Small intestine (tissue), 7 donors: Measurements from ENCODE around the gene UCK2. TPM values are rescaled to one million over a fixed set of nuclear protein-coding genes. Genes with fewer than 3 reads are reported as not detected.
A peak's percentile ranks its signal among the peaks of the same experiment; 100 is the strongest.

Experiments used
- DNase-seq, 2 donors: peaks; one replicate each; pipeline versions ENCODE4 v3.0.0 to v3.0.0-alpha.2; 2013
- FAIRE-seq: peaks from 2 replicates; lab custom pipeline; 2012; peaks lifted over from hg19 to GRCh38; lab: Jason Lieb, UNC
- H3K27ac ChIP-seq, 3 donors: one replicate each; pipeline ENCODE4 v1.5.1; 2013; ENCODE audit warnings: low read length in 2 of 3, mild to moderate bottlenecking in 2 of 3, control low read depth in 1 of 3, inconsistent platforms in 1 of 3, low read depth in 1 of 3, moderate library complexity in 1 of 3
- H3K27me3 ChIP-seq, 3 donors: one replicate each; pipeline ENCODE4 v1.6.1; 2013; ENCODE audit warnings: low read length in 3 of 3, inconsistent platforms in 1 of 3; ENCODE audit not compliant: control insufficient read depth in 3 of 3, insufficient read depth in 3 of 3
- H3K36me3 ChIP-seq, 3 donors: one replicate each; pipeline ENCODE4 v1.6.1; 2013; ENCODE audit warnings: low read length in 3 of 3, inconsistent platforms in 1 of 3, low read depth in 1 of 3, mild to moderate bottlenecking in 1 of 3, moderate library complexity in 1 of 3; ENCODE audit not compliant: control insufficient read depth in 3 of 3, insufficient read depth in 2 of 3
- H3K4me1 ChIP-seq, 3 donors: one replicate each; pipeline ENCODE4 v1.6.1; 2013; ENCODE audit warnings: low read length in 2 of 3, inconsistent platforms in 1 of 3, low read depth in 1 of 3, mild to moderate bottlenecking in 1 of 3, moderate library complexity in 1 of 3; ENCODE audit not compliant: control insufficient read depth in 3 of 3, insufficient read depth in 2 of 3
- H3K4me3 ChIP-seq, 3 donors: one replicate each; pipeline ENCODE4 v1.5.1; 2013; ENCODE audit warnings: low read length in 3 of 3, control low read depth in 1 of 3, inconsistent platforms in 1 of 3, low read depth in 1 of 3, mild to moderate bottlenecking in 1 of 3, moderate library complexity in 1 of 3
- H3K9me3 ChIP-seq, 2 donors: one replicate each; pipeline ENCODE4 v1.6.1; 2013; ENCODE audit warnings: low read depth in 1 of 2, low read length in 1 of 2; ENCODE audit not compliant: control insufficient read depth in 2 of 2, insufficient read depth in 1 of 2
- WGBS, 3 donors: extraction: QIAGEN DNeasy Blood & Tissue Kit; methylation state at CpG; one replicate each; pipeline ENCODE4 v1.1.7; 2013; 5-methylcytosine and 5-hydroxymethylcytosine counted together
- polyA plus RNA-seq, 4 donors: library from polyadenylated mRNA; stranded (reverse) in 3 of 4; unstranded in 1 of 4; fragments of 200-250 nt in 3 of 4; fragments of 120-200 nt in 1 of 4; gene quantifications; one replicate each; pipeline versions ENCODE4 v1.2.1 to v1.2.3, GENCODE V29; 2013
- donor health status: healthy with polysubstance abuse.
- donor health status: control.
- donor health status: control.
- donor health status: Bipolar disorder and iron deficiency.
- donor health status: healthy.

UCK2 gene
- polyA plus RNA-seq, 4 donors, result 22.2 to 37.6 (median 35.5) TPM

DNA sequence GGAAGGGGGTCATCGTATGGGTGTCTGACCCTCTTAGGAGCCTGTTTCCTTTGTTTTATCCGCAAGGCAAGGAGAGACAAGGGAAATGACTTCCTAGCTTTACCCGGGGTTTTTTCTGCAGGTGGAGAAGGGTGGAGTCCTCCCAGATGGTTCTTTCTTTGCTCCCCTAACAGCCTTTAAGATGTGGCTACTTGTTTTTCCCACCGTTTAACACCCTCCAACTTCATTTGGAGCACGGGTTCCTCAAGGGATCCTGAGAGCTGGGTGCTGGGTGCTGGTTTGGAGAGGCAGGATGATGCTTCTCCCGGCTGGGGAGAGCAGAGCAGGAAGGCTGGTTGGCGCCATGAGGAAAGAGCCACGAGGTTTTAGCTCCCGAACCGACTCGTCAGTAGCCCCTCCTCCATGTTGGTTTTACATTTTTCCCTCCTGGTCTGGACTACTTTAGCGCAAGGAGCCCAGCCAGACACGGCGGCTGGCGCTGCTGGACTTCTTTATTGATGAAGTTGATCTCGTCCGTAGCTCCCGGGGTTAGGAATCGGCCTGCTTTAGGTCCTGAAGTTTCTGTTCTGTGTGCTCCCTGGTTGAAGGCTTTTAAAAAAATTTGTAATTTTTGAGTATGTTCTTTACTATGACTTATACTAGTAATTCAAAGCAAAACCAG lies 1.4 kb downstream of the UCK2 start:
- WGBS, 3 donors, result 1 to 2% (median 1%) methylated on average over 19 of the region's 19 CpGs
- Histone ChIP-seq H3K27ac (peak overlapping the region; percentile 70 to 87 (median 76)), H3K4me1 (peaks cover 2 to 3% (median 3%) of the 10 kb centered on the region in 3 donors), H3K4me3 (peak overlapping the region; percentile 69 to 92 (median 80)), H3K27me3 (no peaks in the 10 kb centered on the region), H3K36me3 (peaks cover 0 to 7% (median 0%) of the 10 kb centered on the region in 3 donors), H3K9me3 (no peaks in the 10 kb centered on the region)
- DNase-seq, result peak; percentile 73 to 83
- no peak for FAIRE-seq

DNA sequence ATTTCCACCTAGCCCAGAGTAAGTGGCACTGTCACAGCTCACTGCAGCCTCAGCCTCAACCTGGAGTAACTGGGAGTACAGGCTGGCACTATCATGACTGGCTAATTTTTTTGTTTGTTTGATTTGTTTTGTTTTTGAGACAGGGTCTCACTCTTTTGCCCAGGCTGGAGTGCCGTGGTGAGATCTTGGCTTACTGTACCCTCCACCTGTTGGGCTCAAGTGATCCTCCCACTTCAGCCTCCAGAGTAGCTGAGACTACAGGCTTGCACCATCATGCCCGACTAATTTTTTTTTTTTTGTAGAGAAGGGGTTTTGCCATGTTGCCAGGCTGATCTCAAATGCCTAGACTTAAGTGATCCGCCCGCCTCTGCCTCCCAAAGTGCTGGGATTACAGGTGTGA lies 2.5 kb downstream of the UCK2 start:
- 75 to 86% (median 76%) methylated on average over 4 of the region's 4 CpGs for WGBS, 3 donors
- Histone ChIP-seq H3K36me3 (peaks cover 0 to 7% (median 0%) of the 10 kb centered on the region in 3 donors), H3K4me1 (peaks cover 2 to 3% (median 3%) of the 10 kb centered on the region in 3 donors), H3K27ac (no peak overlapping the region), H3K27me3 (no peaks in the 10 kb centered on the region), H3K4me3 (peak overlapping the region in 1 of 3 donors; percentile 69), H3K9me3 (no peaks in the 10 kb centered on the region)
- DNase-seq, result no peak
- FAIRE-seq, result no peak

DNA sequence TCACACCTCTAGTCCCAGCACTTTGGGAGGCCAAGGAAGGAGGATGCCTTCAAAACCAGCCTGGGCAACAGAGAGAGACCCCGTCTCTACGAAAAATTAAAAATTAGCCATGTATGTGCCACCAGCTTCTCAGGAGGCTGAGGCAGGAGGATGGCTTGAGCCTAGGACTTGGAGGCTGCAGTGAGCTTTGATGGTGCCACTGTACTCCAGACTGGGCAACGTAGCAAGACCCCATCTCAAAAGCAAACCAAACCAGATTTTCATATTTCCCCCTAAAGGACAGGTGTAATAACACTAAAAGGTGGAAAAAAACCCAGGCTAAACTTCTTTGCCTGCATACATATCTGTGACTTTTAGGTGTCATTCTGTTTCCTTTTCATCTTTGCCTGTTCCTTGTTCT lies 3.7 kb downstream of the UCK2 start:
- Histone ChIP-seq H3K4me3 (no peak overlapping the region), H3K4me1 (peaks cover 2 to 3% (median 3%) of the 10 kb centered on the region in 3 donors), H3K36me3 (peaks cover 0 to 7% (median 0%) of the 10 kb centered on the region in 3 donors), H3K9me3 (no peaks in the 10 kb centered on the region), H3K27ac (no peak overlapping the region), H3K27me3 (no peaks in the 10 kb centered on the region)
- FAIRE-seq (no peak), DNase-seq (no peak)
- 93 to 98% (median 94%) methylated on average over 3 of the region's 3 CpGs for WGBS, 3 donors

DNA sequence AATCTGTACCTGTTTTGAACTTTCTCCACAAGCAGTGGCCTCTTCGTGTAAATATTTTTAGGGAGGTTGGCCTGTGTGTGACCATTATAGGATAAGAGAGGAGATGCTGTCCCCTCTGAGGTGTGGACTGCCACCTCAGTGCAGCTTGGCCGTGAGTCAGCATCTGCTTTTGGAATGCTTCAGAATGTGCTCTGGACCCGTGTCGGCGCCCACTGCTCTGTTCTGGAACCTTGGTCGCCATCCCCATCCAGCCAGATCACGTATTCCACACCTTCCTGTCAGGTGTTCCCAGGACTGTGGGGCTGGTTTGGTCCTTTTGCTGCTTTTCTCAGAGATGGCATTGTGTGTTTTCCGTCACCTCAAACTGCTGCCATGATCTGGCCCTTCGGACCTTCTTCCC lies 5.5 kb downstream of the UCK2 start:
- FAIRE-seq, result no peak
- no peak overlapping the region for H3K27ac ChIP-seq
- peaks cover 0 to 10% (median 0%) of the 10 kb centered on the region in 3 donors for H3K36me3 ChIP-seq

DNA sequence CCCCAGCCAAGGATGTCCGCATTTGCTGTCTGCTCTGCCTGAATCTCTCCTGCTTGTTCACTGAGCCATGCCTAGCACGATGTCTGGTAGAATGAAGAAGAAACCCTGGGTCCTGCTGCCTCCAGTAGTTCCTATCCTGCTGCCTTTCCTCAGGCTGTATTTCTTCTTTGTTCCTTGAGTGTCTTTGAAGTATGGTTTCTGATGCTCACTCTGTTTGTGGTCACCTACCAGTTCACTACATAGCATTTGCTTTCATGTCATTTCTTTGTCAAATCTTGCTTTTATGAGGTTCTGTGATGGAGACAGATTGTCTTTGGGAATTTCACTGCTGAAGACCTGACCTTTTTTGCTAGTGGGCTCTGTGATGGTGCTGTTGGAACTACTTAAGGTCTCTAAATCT lies 5.9 kb downstream of the UCK2 start:
- DNase-seq (no peak), FAIRE-seq (no peak)
- Histone ChIP-seq H3K27me3 (no peaks in the 10 kb centered on the region), H3K36me3 (peaks cover 0 to 10% (median 0%) of the 10 kb centered on the region in 3 donors), H3K9me3 (no peaks in the 10 kb centered on the region), H3K4me1 (peaks cover 0 to 7% (median 3%) of the 10 kb centered on the region in 3 donors), H3K27ac (no peak overlapping the region), H3K4me3 (no peak overlapping the region)
- 74 to 79% (median 77%) methylated on average over 2 of the region's 2 CpGs for WGBS, 3 donors

More for the DNA sequence above, 5.5 kb downstream of the UCK2 start:
- WGBS, 3 donors, result 61 to 77% (median 74%) methylated on average over 9 of the region's 9 CpGs
- Histone ChIP-seq H3K9me3 (no peaks in the 10 kb centered on the region), H3K27me3 (no peaks in the 10 kb centered on the region), H3K4me1 (peaks cover 0 to 4% (median 3%) of the 10 kb centered on the region in 3 donors), H3K4me3 (no peak overlapping the region)
- DNase-seq, result no peak

DNA sequence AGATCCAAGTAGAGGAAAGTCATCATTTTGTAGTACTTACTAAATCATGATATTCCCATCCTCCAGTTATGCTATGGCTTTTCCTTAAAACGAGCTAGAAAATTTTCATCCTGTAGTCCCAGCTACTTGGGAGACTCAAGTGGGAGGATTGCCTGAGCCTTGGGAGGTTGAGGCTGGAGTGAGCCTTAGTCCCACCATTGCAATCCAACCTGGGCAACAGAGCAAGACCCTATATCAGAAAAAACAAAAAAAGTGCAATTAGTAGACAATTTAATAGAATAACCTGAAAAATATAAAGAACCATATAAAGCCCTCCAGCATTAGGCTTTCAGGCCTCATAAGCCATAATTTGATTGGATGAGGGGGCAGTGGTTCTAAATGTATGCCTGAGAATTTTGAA lies 6.8 kb downstream of the UCK2 start:
- Histone ChIP-seq H3K4me3 (no peak overlapping the region), H3K27me3 (no peaks in the 10 kb centered on the region), H3K9me3 (no peaks in the 10 kb centered on the region), H3K4me1 (peaks cover 0 to 7% (median 1%) of the 10 kb centered on the region in 3 donors), H3K36me3 (peaks cover 0 to 10% (median 0%) of the 10 kb centered on the region in 3 donors), H3K27ac (no peak overlapping the region)
- WGBS, 3 donors, result 83 to 92% (median 85%) methylated on average over 1 of the region's 1 CpG
- DNase-seq, result no peak
- no peak for FAIRE-seq

DNA sequence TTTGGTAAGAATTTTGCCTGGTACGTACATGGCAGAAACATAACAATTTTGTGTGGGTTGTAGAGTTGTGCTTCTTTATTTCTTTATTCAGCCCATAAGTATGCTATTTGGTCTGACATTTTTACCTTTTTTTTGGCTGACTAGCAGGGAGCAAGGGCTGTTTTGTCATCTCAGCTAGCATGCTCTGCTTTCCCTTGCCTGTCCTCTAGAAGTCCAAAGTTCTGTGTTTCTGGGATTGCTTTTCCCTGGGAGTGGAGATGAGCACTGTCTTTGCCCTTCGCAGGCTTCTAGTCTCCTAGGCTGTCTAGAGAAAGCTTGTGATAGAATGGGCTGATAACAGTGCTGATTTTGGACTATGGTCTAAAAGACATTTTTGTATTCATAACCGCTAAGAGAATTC lies 7.5 kb downstream of the UCK2 start:
- Histone ChIP-seq H3K36me3 (peaks cover 0 to 10% (median 0%) of the 10 kb centered on the region in 3 donors), H3K27me3 (no peaks in the 10 kb centered on the region), H3K9me3 (no peaks in the 10 kb centered on the region), H3K4me3 (no peak overlapping the region), H3K4me1 (peaks cover 0 to 12% (median 0%) of the 10 kb centered on the region in 3 donors), H3K27ac (no peak overlapping the region)
- WGBS, 3 donors, result 93 to 94% (median 93%) methylated on average over 3 of the region's 3 CpGs
- no peak for FAIRE-seq
- DNase-seq, result no peak

DNA sequence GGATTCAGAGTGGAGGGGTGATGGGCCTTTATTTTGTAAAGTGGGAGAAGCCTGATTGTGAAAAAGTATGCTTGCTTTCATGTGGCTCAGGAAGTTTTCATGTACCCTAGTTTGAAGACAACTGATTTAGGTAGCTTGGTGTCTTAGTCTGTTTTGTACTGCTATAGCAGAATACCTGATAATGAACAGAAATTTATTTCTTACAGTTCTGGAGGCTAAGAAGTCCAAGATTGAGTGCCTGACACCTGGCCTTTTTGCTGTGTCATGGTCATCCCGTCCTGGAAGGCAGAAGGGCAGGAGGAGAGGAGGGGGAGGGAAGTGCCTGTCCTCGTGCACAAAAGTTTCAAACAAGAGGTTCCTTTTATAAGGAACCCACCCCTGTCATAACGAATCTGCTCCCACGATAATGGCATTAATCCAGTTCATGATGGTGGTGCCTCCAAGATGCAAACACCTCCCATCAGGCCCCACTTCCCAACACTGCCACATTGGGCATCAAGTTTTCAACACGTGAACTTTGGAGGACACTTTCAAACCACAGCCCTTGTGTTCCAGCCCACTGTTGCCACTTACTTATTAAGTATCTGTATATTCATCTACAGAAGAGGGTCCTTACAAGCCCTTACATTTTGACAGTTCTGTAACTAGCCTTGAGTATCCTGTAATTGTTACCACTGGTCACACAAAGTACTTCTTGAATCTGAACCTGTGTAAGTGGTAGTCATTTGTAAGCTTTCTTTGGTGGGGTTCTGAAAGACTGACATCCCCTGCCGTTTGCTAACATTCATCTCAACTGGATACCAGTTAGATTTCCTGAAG lies 9.5 kb downstream of the UCK2 start:
- no peak overlapping the region for H3K27ac ChIP-seq
- FAIRE-seq, result no peak
- H3K9me3 ChIP-seq, result no peaks in the 10 kb centered on the region
- H3K4me3 ChIP-seq, result no peak overlapping the region
- 64 to 67% (median 66%) methylated on average over 6 of the region's 6 CpGs for WGBS, 3 donors
- DNase-seq, result no peak
- H3K27me3 ChIP-seq, result no peaks in the 10 kb centered on the region
- H3K36me3 ChIP-seq, result peaks cover 0 to 10% (median 0%) of the 10 kb centered on the region in 3 donors
- peaks cover 0 to 17% (median 7%) of the 10 kb centered on the region in 3 donors for H3K4me1 ChIP-seq
